Measurements from ENCODE around the gene CD3G.

DNA sequence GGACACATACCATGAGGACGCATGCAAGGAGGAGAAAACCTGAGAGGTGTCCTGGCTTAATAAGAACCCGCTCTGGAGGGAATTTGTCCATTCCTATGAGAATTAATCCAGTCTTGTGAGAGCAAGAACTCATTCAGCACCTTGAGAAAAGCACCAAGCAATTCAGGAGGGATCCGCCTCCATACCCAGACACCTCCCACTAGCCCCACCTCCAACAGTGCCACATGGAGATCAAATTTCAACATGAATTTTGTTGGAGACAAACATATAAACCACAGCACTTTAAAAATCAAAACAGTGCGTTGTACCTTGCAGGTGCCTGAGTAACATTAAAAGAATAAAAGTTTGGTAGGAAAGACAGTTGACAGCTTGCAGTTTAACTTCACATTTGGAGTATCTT is 26.6 kb downstream of the CD3G start:
- TF ChIP-seq, protein P1, sequence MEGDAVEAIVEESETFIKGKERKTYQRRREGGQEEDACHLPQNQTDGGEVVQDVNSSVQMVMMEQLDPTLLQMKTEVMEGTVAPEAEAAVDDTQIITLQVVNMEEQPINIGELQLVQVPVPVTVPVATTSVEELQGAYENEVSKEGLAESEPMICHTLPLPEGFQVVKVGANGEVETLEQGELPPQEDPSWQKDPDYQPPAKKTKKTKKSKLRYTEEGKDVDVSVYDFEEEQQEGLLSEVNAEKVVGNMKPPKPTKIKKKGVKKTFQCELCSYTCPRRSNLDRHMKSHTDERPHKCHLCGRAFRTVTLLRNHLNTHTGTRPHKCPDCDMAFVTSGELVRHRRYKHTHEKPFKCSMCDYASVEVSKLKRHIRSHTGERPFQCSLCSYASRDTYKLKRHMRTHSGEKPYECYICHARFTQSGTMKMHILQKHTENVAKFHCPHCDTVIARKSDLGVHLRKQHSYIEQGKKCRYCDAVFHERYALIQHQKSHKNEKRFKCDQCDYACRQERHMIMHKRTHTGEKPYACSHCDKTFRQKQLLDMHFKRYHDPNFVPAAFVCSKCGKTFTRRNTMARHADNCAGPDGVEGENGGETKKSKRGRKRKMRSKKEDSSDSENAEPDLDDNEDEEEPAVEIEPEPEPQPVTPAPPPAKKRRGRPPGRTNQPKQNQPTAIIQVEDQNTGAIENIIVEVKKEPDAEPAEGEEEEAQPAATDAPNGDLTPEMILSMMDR (IDR thresholded peaks at IDR 0.05) = no peak
- no peak for TF ChIP-seq POLR2A (IDR thresholded peaks at IDR 0.05)

Measured in adrenal gland (tissue), 5 donors.